GM10248 (cell line): Measurements from ENCODE around the gene ASMTL.

ENCODE experiments used
- CTCF ChIA-PET: fragments of 300-600 bp; sonication (Branson Sonifier 250); formaldehyde crosslinking; extraction: SDS; loops from one replicate; lab custom pipeline; 2021; ENCODE audit warnings: antibody characterized with exemption; lab: Yijun Ruan, JAX
- POLR2A ChIA-PET: fragments of 350-650 bp; sonication (Branson Sonifier 250); formaldehyde crosslinking; extraction: SDS; loops from one replicate; lab custom pipeline; 2020; ENCODE audit warnings: antibody characterized with exemption; lab: Yijun Ruan, JAX
- DNase-seq: peaks from one replicate; pipeline ENCODE4 v3.0.0; 2012; ENCODE audit errors: extremely low spot score
- TF ChIP-seq, protein P1 (sequence below): IDR thresholded peaks from 2 replicates; pipeline ENCODE4 v1.5.1; 2012; ENCODE audit warnings: mild to moderate bottlenecking, low read depth; ENCODE audit errors: extremely low read depth, missing control alignments, control extremely low read depth

ASMTL gene

GRCh38 chrX:1442016-1442665 is 10.6 kb downstream of the ASMTL start:
- ChIA-PET CTCF (no interaction called here), POLR2A (no interaction called here)
- TF ChIP-seq, protein P1, sequence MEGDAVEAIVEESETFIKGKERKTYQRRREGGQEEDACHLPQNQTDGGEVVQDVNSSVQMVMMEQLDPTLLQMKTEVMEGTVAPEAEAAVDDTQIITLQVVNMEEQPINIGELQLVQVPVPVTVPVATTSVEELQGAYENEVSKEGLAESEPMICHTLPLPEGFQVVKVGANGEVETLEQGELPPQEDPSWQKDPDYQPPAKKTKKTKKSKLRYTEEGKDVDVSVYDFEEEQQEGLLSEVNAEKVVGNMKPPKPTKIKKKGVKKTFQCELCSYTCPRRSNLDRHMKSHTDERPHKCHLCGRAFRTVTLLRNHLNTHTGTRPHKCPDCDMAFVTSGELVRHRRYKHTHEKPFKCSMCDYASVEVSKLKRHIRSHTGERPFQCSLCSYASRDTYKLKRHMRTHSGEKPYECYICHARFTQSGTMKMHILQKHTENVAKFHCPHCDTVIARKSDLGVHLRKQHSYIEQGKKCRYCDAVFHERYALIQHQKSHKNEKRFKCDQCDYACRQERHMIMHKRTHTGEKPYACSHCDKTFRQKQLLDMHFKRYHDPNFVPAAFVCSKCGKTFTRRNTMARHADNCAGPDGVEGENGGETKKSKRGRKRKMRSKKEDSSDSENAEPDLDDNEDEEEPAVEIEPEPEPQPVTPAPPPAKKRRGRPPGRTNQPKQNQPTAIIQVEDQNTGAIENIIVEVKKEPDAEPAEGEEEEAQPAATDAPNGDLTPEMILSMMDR: no peak
- DNase-seq: no peak

DNA sequence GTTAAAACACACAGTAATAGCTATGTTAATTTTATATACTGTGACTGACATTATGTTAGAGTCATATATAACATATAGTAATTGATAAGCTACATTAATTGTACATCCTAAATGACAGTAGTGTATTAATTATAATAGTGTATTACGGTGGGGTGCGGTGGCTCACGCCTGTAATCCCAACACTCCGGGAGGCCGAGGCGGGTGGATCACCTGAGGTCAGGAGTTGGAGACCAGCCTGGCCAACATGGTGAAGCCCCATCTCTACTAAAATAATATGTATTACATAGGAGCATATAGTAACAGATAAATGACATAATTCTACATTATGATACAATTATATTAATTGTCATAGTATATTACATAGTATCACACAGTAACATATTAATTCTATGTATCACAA is 12.2 kb downstream of the ASMTL start:
- POLR2A ChIA-PET: no interaction called here
- DNase-seq: no peak
- CTCF ChIA-PET: no interaction called here
- TF ChIP-seq, protein P1: no peak

GRCh38 chrX:1435241-1435895 is 17.3 kb downstream of the ASMTL start:
- TF ChIP-seq, protein P1: no peak
- CTCF ChIA-PET: no interaction called here
- no peak for DNase-seq
- POLR2A ChIA-PET: no interaction called here

GRCh38 chrX:1434871-1435240 is 17.9 kb downstream of the ASMTL start:
- CTCF ChIA-PET: no interaction called here
- DNase-seq: no peak
- TF ChIP-seq, protein P1: no peak
- POLR2A ChIA-PET: no interaction called here

GRCh38 chrX:1433646-1434357 is 18.9 kb downstream of the ASMTL start:
- DNase-seq: no peak

DNA sequence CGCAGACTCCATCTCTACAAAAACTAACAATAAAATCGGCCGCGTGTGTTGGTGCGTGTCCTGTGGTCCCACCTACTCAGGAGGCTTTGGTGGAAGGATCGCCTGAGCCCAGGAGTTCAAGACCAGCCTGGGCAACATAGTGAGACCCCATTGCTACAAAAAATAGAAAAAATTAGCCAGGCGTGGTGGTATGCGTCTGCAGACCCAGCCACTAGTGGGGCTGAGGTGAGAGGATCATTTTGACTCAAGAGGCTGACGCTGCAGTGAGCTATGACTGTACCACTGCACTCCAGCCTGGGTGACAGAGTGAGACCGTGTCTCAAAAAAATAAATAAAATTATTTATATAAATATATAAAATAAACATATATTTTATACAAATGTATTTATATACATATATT is 22.3 kb downstream of the ASMTL start:
- no peak for DNase-seq
- TF ChIP-seq, protein P1: no peak
- ChIA-PET CTCF (no interaction called here), POLR2A (no interaction called here)

More at GRCh38 chrX:1433646-1434357, 18.9 kb downstream of the ASMTL start:
- TF ChIP-seq, protein P1: no peak
- ChIA-PET POLR2A (no interaction called here), CTCF (no interaction called here)
